ENCODE data around the gene MYH2. TPM values are rescaled to one million over a fixed set of nuclear protein-coding genes. Genes with fewer than 3 reads are reported as not detected.

MYH2 gene
- total RNA-seq, 4 donors from 2014 or later = 0.68 TPM; not detected in 3

DNA sequence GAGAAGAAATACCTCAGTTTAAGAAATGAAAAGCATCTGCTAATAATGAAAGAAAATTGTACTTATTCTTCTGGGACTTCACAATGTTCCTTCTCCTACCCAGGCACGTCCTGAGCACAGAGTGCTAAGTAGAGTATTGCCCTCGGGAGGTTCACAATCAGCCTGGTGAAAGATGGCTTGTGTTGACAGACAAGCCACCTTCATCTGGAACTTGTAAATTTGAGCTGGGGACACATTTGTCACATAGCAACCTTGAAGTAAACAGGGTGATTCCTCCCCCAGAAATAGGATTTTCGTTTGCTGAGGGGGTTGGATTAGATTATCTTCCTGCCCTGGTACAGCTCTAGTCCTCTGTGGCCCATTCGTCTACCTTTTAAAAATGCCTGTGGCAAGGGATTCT is 34.4 kb upstream of the MYH2 start:
- no peaks in the 10 kb centered on the region for H3K9me3 ChIP-seq
- DNase-seq = no peak
- WGBS, 2 donors (ENCODE audit: low coverage in 1 of 2) = 48 to 60% methylated on average over 2 to 4 of the region's 4 CpGs
- H3K4me1 ChIP-seq = no peaks in the 10 kb centered on the region
- intact Hi-C loops (cut with DNase I; ENCODE audit: low total_unique reads) (loop anchor here (5.0 kb wide), 1 partner anchor 1233 kb away; no protein-coding TSS in a partner anchor), in situ Hi-C loops (cut with MboI; ENCODE audit: low pct_ligation_motif_present in 1 of 4, low pct_unique_long_range_greater_than_20kb in 1 of 4, low sequenced_read_pairs in 3 of 4) (no loop called here)
- no peaks in the 10 kb centered on the region for H3K27me3 ChIP-seq
- no peaks in the 10 kb centered on the region for H3K36me3 ChIP-seq
- H3K4me3 ChIP-seq = no peak overlapping the region
- TF ChIP-seq POLR2A (IDR thresholded peaks at IDR 0.05) = no peak
- TF ChIP-seq CTCF (IDR thresholded peaks at IDR 0.05) = no peak
- no peak for TF ChIP-seq EP300 (IDR thresholded peaks at IDR 0.05; ENCODE audit: low read depth)
- no peak for TF ChIP-seq POLR2AphosphoS5 (IDR thresholded peaks at IDR 0.05)
- H3K27ac ChIP-seq = no peak overlapping the region

- in situ Hi-C loops (cut with MboI; ENCODE audit: low pct_ligation_motif_present in 1 of 4, low pct_unique_long_range_greater_than_20kb in 1 of 4, low sequenced_read_pairs in 3 of 4) (no loop called here), intact Hi-C loops (cut with DNase I; ENCODE audit: low total_unique reads) (no loop called here)
- no peak for DNase-seq
- Histone ChIP-seq H3K4me1 (no peaks in the 10 kb centered on the region), H3K36me3 (no peaks in the 10 kb centered on the region), H3K4me3 (no peak overlapping the region), H3K9me3 (no peaks in the 10 kb centered on the region), H3K27me3 (no peaks in the 10 kb centered on the region), H3K27ac (no peak overlapping the region)
- 28 to 44% methylated on average over 2 of the region's 2 CpGs for WGBS, 2 donors (ENCODE audit: low coverage in 1 of 2)
- TF ChIP-seq CTCF (IDR thresholded peaks at IDR 0.05) (no peak), POLR2A (IDR thresholded peaks at IDR 0.05) (no peak), POLR2AphosphoS5 (IDR thresholded peaks at IDR 0.05) (no peak), EP300 (IDR thresholded peaks at IDR 0.05; ENCODE audit: low read depth) (no peak)
Measured at GRCh38 chr17:10579270-10579669, 29.8 kb upstream of the MYH2 start.

GRCh38 chr17:10574324-10574723 is 24.9 kb upstream of the MYH2 start:
- in situ Hi-C loops (cut with MboI; ENCODE audit: low pct_ligation_motif_present in 1 of 4, low pct_unique_long_range_greater_than_20kb in 1 of 4, low sequenced_read_pairs in 3 of 4) (loop anchor here in 1 of 4 donors (25.0 kb wide), 2 partner anchors 88 to 237 kb away; partner anchors contain the start of gene MYH3), intact Hi-C loops (cut with DNase I; ENCODE audit: low total_unique reads) (no loop called here)
- Histone ChIP-seq H3K36me3 (no peaks in the 10 kb centered on the region), H3K27ac (no peak overlapping the region), H3K4me3 (no peak overlapping the region), H3K9me3 (no peaks in the 10 kb centered on the region), H3K4me1 (no peaks in the 10 kb centered on the region), H3K27me3 (no peaks in the 10 kb centered on the region)
- no peak for TF ChIP-seq POLR2A (IDR thresholded peaks at IDR 0.05)
- no peak for TF ChIP-seq EP300 (IDR thresholded peaks at IDR 0.05; ENCODE audit: low read depth)
- TF ChIP-seq CTCF (IDR thresholded peaks at IDR 0.05) = no peak
- TF ChIP-seq POLR2AphosphoS5 (IDR thresholded peaks at IDR 0.05) = no peak
- DNase-seq = no peak
- 83 to 88% methylated on average over 5 of the region's 5 CpGs for WGBS, 2 donors (ENCODE audit: low coverage in 1 of 2)

DNA sequence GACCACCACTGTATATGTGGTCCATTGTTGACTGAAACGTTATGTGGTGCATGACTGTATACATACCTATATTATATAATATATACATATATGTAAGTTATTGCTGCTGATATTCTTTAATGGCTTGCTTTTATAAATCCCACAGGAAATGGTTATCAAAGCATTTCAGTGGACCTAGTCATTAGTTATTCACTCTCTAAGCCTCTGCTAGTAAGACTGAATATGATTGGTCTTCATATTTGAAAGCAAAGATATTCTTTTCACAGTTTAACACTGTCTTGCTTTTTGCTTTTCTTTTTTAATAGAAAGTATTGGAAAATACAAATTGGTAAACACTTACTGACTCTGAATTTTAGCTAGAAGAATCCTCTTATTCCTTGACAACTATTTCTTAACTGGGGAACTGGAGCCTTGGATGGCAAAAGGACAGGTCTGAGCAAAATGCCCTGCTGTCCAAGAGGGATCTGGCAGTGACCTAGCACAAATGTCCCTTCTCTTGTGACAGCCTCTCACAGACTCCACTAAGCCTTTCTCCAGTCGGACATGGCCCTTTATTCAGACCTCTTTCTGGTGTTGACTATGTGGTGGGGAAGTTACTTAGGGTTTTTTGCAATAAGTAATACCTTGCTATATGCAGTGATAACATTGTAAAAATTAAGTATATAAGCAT is 14.7 kb upstream of the MYH2 start:
- H3K27me3 ChIP-seq = no peaks in the 10 kb centered on the region
- no peaks in the 10 kb centered on the region for H3K36me3 ChIP-seq
- no peak for TF ChIP-seq CTCF (IDR thresholded peaks at IDR 0.05)
- no peak for TF ChIP-seq POLR2AphosphoS5 (IDR thresholded peaks at IDR 0.05)
- TF ChIP-seq POLR2A (IDR thresholded peaks at IDR 0.05) = no peak
- no peak for TF ChIP-seq EP300 (IDR thresholded peaks at IDR 0.05; ENCODE audit: low read depth)
- H3K9me3 ChIP-seq = no peaks in the 10 kb centered on the region
- intact Hi-C loops (cut with DNase I; ENCODE audit: low total_unique reads) = no loop called here
- H3K4me1 ChIP-seq = no peaks in the 10 kb centered on the region
- in situ Hi-C loops (cut with MboI; ENCODE audit: low pct_ligation_motif_present in 1 of 4, low pct_unique_long_range_greater_than_20kb in 1 of 4, low sequenced_read_pairs in 3 of 4) = loop anchor here in 1 of 4 donors (25.0 kb wide), 2 partner anchors 98 to 227 kb away; partner anchors contain the start of gene MYH3
- no peak overlapping the region for H3K27ac ChIP-seq
- DNase-seq = no peak
- H3K4me3 ChIP-seq = no peak overlapping the region
- WGBS, 2 donors (ENCODE audit: low coverage in 1 of 2) = 60 to 66% methylated on average over 1 to 2 of the region's 2 CpGs

All from transverse colon (tissue), 4 donors.